Measurements from ENCODE around the gene CHCHD3. TPM values are rescaled to one million over a fixed set of nuclear protein-coding genes. Genes with fewer than 3 reads are reported as not detected.

The CHCHD3 gene
- total and polyA plus RNA-seq, 2 of the 4 experiments (the other 2 are of a cell fraction) = 56.9 to 141 TPM

DNA sequence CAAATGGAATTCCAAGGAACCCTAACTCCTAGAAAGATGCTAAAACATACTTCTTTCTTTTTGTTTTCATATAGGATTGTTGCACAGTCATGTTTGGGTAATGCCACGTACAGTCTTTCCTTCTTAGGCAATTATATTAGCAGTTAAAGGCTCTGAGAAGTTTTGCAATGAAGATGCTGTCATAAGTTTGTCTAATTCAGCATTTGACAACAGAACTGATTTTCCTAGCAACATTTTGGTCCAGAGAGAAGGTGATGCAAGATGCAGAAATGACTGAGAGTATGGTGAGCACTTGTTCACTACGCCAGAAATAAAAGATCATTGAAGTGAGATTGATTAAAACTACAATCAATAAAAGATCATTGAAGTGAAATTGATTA, 321.7 kb downstream of the CHCHD3 start:
- Histone ChIP-seq H3K4me2 (ENCODE audit: low read depth, low read length) (no peak overlapping the region), H3K9me3 (ENCODE audit: control insufficient read depth, insufficient read depth, low read length) (peaks cover 10% of the 10 kb centered on the region), H3K56ac (ENCODE audit: extremely low read depth, insufficient read depth, low read length) (no peak overlapping the region), H2AK9ac (replicated peaks; ENCODE audit: low read depth, low read length, poor library complexity) (no peak overlapping the region), H3K9ac (ENCODE audit: low read depth, low read length) (no peak overlapping the region), H3K27ac (ENCODE audit: insufficient read depth, low read length) (no peak overlapping the region), H2AFZ (replicated peaks; ENCODE audit: low read length, poor library complexity) (no peak overlapping the region), H4K91ac (ENCODE audit: insufficient read depth, low read depth, low read length) (no peak overlapping the region), H4K8ac (ENCODE audit: low read depth in 2 of 2, low read length in 2 of 2) (no peak overlapping the region), H4K5ac (ENCODE audit: low read depth, low read length) (no peak overlapping the region), H4K20me1 (ENCODE audit: insufficient read depth, low read length) (peaks cover 3% of the 10 kb centered on the region; the same call in 1 of the 2 replicates), H3K23ac (ENCODE audit: low read depth, low read length) (no peak overlapping the region), H3K27me3 (ENCODE audit: control insufficient read depth, insufficient read depth, low read length) (peaks cover 67% of the 10 kb centered on the region), H3K18ac (ENCODE audit: low read depth, low read length) (no peak overlapping the region), H3K4me1 (ENCODE audit: control insufficient read depth, insufficient read depth, low read length) (no peaks in the 10 kb centered on the region), H2BK120ac (ENCODE audit: low read depth, low read length) (no peak overlapping the region), H3K9me1 (ENCODE audit: insufficient read depth, low read length) (no peaks in the 10 kb centered on the region), H3K4ac (ENCODE audit: low read depth, low read length) (no peak overlapping the region), H2BK5ac (ENCODE audit: low read depth, low read length, poor library complexity, severe bottlenecking) (no peak overlapping the region), H2BK15ac (ENCODE audit: low read depth, low read length) (no peak overlapping the region), H3K36me3 (ENCODE audit: control insufficient read depth, insufficient read depth, low read length) (no peaks in the 10 kb centered on the region), H3K79me1 (ENCODE audit: low read depth in 1 of 2, low read length in 2 of 2) (no peaks in the 10 kb centered on the region), H3K4me3 (ENCODE audit: insufficient read depth, low read depth, low read length) (no peak overlapping the region), H2AK5ac (ENCODE audit: low read depth, low read length) (no peak overlapping the region), H3K14ac (replicated peaks; ENCODE audit: low read depth, low read length) (no peak overlapping the region), H2BK20ac (ENCODE audit: low read depth, low read length) (no peak overlapping the region)
- ChIA-PET CTCF (no interaction called here), POLR2A (ENCODE audit: unreplicated experiment) (no interaction called here)
- dilution Hi-C loops (cut with HindIII; ENCODE audit: low sequenced_read_pairs, unreplicated experiment) (no loop called here), in situ Hi-C loops (cut with MboI; ENCODE audit: low sequenced_read_pairs) (no loop called here), intact Hi-C loops (cut with micrococcal nuclease) (no loop called here)
- no CpG with 5 or more reads among the region's 2 CpGs for WGBS, 2 experiments (ENCODE audit: extremely low coverage in 2 of 2, insufficient read length in 1 of 2)
- DNase-seq (no peak), ATAC-seq (ENCODE audit: low read depth) (no peak)
- TF ChIP-seq RAD21 (IDR thresholded peaks at IDR 0.05; ENCODE audit: low read length) = no peak
- no peak for TF ChIP-seq RCOR1 (IDR thresholded peaks at IDR 0.05; ENCODE audit: insufficient replicate concordance, low read length)
- TF ChIP-seq SMC3 (IDR thresholded peaks at IDR 0.05; ENCODE audit: low read depth, low read length) = no peak
- no peak for TF ChIP-seq MAZ (IDR thresholded peaks at IDR 0.05; ENCODE audit: borderline replicate concordance, low read depth, low read length)
- no peak for TF ChIP-seq RFX5 (IDR thresholded peaks at IDR 0.05; ENCODE audit: low read depth, low read length)
- TF ChIP-seq BHLHE40 (IDR thresholded peaks at IDR 0.05; ENCODE audit: low read depth, low read length) = no peak
- no peak for TF ChIP-seq CTCF (conservative IDR thresholded peaks at IDR 0.05; ENCODE audit: low read depth, low read length)
- TF ChIP-seq, protein P1, sequence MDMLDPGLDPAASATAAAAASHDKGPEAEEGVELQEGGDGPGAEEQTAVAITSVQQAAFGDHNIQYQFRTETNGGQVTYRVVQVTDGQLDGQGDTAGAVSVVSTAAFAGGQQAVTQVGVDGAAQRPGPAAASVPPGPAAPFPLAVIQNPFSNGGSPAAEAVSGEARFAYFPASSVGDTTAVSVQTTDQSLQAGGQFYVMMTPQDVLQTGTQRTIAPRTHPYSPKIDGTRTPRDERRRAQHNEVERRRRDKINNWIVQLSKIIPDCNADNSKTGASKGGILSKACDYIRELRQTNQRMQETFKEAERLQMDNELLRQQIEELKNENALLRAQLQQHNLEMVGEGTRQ (IDR thresholded peaks at IDR 0.05; ENCODE audit: low read depth, low read length) = no peak
- TF ChIP-seq MXI1 (IDR thresholded peaks at IDR 0.05; ENCODE audit: borderline replicate concordance, low read depth, low read length) = no peak
- TF ChIP-seq NFE2L2 (IDR thresholded peaks at IDR 0.05; ENCODE audit: low read depth, low read length) = no peak
- no peak for TF ChIP-seq CEBPB (IDR thresholded peaks at IDR 0.05; ENCODE audit: low read depth, low read length)
- no peak for TF ChIP-seq MAFK (IDR thresholded peaks at IDR 0.05; ENCODE audit: low read depth, low read length)
- TF ChIP-seq POLR2A (IDR thresholded peaks at IDR 0.05; ENCODE audit: low read depth, low read length) = no peak
- no TSS peak for BruUV-seq (replicated peaks)
